Measurements from ENCODE around the gene SPEF1. TPM values are rescaled to one million over a fixed set of nuclear protein-coding genes. Genes with fewer than 3 reads are reported as not detected.

SPEF1 gene
- total and polyA plus RNA-seq, 2 of the 13 experiments (the other 11 are each of a cell fraction or from before 2014, with no cell fraction given), result 0.11 to 0.27 TPM

DNA sequence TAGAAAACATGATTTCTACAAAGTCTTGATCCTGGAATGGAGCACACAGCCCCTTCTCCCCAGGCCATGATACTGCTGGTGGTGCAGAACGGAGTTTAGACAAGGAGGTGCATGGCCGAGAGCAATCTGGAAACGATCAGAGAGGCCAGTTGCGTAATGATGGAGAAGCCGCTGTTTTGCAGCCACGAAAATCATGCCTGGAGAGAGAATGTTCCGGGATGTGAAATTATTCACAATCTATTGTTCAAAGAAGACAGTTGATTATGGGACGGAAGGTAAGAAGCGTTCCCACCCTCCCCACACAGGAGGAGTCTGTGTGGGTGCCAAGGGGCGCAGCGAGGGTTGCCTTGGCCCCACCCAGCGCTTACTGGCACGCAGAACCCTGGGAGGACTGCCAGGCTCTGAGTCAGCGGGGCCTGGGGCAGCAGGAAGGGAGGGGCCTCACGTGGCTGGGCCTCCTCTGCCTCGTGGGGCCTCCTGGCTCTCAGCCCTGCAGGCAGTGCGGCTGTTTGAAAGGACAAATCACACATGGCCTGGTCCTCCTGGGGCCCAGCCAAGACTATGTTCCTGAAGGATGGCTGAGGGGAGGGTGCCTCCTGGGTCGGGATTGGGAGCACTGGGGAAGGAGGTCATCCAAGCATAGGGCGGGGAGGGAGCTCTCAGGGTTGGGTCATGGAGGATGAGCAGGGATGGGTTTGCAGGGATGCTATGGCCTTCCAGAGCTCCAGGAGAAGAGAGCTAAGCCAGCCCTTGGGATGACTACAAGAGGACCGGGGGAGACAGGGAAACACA lies 30.4 kb upstream of the SPEF1 start (continued):
- TF ChIP-seq KLF12 (CRISPR knock-in tag; IDR thresholded peaks at IDR 0.05; ENCODE audit: borderline replicate concordance) (peak; percentile 94; the same call in 1 of the 2 replicates), ZNF563 (CRISPR knock-in tag; IDR thresholded peaks at IDR 0.05) (peak; percentile 94; the same call in 1 of the 2 replicates), GTF3A (CRISPR knock-in tag; conservative IDR thresholded peaks at IDR 0.05) (0 out of 2 replicates have a peak, but pooled peaks have one; percentile 34), PPARG (CRISPR knock-in tag; conservative IDR thresholded peaks at IDR 0.05) (peak; percentile 69), KLF16 (CRISPR knock-in tag; IDR thresholded peaks at IDR 0.05) (peak in 1 of 2 experiments; percentile 99; a peak in 2 of 4 replicates), KDM2A (CRISPR knock-in tag; IDR thresholded peaks at IDR 0.05; ENCODE audit: borderline replicate concordance, low read depth) (peak; percentile 97), ZNF576 (CRISPR knock-in tag; IDR thresholded peaks at IDR 0.05) (no peak), HMG20A (CRISPR knock-in tag; IDR thresholded peaks at IDR 0.05; ENCODE audit: borderline replicate concordance) (peak; percentile 82; the same call in 1 of the 2 replicates), ZNF660 (CRISPR knock-in tag; IDR thresholded peaks at IDR 0.05; ENCODE audit: borderline replicate concordance, low read depth) (0 out of 2 replicates have a peak, but pooled peaks have one; percentile 31), ZNF451 (CRISPR knock-in tag; IDR thresholded peaks at IDR 0.05) (peak; percentile 95), MTA3 (CRISPR knock-in tag; IDR thresholded peaks at IDR 0.05) (no peak), JUNB (CRISPR knock-in tag; IDR thresholded peaks at IDR 0.05; ENCODE audit: borderline replicate concordance) (peak; percentile 92), FOSL1 (CRISPR knock-in tag; IDR thresholded peaks at IDR 0.05; ENCODE audit: borderline replicate concordance) (peak; percentile 95), ZSCAN9 (CRISPR knock-in tag; IDR thresholded peaks at IDR 0.05; ENCODE audit: borderline replicate concordance) (peak; percentile 89), ZNF253 (CRISPR knock-in tag; IDR thresholded peaks at IDR 0.05; ENCODE audit: borderline replicate concordance) (peak; percentile 93; the same call in 1 of the 2 replicates), RFX3 (CRISPR knock-in tag; IDR thresholded peaks at IDR 0.05) (no peak; the same call in 1 of the 2 replicates), ZBTB37 (CRISPR knock-in tag; IDR thresholded peaks at IDR 0.05) (no peak), SNAPC2 (CRISPR knock-in tag; IDR thresholded peaks at IDR 0.05) (peak; percentile 95), ZFP37 (CRISPR knock-in tag; IDR thresholded peaks at IDR 0.05; ENCODE audit: borderline replicate concordance) (peak; percentile 99)
- TF ChIP-seq, protein P1, sequence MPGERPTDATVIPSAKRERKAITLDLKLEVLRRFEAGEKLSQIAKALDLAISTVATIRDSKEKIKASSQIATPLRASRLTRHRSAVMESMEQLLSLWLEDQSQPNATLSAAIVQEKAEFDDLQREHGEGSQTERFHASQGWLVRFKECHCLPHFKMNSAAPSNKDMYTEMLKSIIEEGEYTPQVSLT (CRISPR knock-in tag; IDR thresholded peaks at IDR 0.05; ENCODE audit: borderline replicate concordance, low read depth), result no peak
- TF ChIP-seq, protein P2, sequence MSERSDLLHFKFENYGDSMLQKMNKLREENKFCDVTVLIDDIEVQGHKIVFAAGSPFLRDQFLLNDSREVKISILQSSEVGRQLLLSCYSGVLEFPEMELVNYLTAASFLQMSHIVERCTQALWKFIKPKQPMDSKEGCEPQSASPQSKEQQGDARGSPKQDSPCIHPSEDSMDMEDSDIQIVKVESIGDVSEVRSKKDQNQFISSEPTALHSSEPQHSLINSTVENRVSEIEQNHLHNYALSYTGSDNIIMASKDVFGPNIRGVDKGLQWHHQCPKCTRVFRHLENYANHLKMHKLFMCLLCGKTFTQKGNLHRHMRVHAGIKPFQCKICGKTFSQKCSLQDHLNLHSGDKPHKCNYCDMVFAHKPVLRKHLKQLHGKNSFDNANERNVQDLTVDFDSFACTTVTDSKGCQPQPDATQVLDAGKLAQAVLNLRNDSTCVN (CRISPR knock-in tag; IDR thresholded peaks at IDR 0.05; ENCODE audit: borderline replicate concordance), result peak; percentile 94
- TF ChIP-seq, protein P3, sequence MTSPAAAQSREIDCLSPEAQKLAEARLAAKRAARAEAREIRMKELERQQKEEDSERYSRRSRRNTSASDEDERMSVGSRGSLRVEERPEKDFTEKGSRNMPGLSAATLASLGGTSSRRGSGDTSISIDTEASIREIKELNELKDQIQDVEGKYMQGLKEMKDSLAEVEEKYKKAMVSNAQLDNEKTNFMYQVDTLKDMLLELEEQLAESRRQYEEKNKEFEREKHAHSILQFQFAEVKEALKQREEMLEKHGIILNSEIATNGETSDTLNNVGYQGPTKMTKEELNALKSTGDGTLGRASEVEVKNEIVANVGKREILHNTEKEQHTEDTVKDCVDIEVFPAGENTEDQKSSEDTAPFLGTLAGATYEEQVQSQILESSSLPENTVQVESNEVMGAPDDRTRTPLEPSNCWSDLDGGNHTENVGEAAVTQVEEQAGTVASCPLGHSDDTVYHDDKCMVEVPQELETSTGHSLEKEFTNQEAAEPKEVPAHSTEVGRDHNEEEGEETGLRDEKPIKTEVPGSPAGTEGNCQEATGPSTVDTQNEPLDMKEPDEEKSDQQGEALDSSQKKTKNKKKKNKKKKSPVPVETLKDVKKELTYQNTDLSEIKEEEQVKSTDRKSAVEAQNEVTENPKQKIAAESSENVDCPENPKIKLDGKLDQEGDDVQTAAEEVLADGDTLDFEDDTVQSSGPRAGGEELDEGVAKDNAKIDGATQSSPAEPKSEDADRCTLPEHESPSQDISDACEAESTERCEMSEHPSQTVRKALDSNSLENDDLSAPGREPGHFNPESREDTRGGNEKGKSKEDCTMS (CRISPR knock-in tag; conservative IDR thresholded peaks at IDR 0.05), result 0 out of 2 replicates have a peak, but pooled peaks have one; percentile 14
